ENCODE data around the gene PIP5KL1. TPM values are rescaled to one million over a fixed set of nuclear protein-coding genes. Genes with fewer than 3 reads are reported as not detected.

Gene PIP5KL1
- total RNA-seq, 1 experiment from 2014 or later = 7.8 TPM

GRCh38 chr9:127875306-127875966 is 55.1 kb downstream of the PIP5KL1 start:
- H3K27me3 ChIP-seq (ENCODE audit: control insufficient read depth, insufficient read depth, low read length) = no peaks in the 10 kb centered on the region
- no peaks in the 10 kb centered on the region for H3K36me3 ChIP-seq (ENCODE audit: control insufficient read depth, insufficient read depth, low read length)
- no peak overlapping the region for H3K4me3 ChIP-seq (ENCODE audit: low read depth in 2 of 2, low read length in 2 of 2)
- POLR2A ChIA-PET = no interaction called here
- CTCF ChIA-PET = no interaction called here
- in situ Hi-C loops (cut with HindIII; ENCODE audit: low pct_unique_long_range_greater_than_20kb, low sequenced_read_pairs) = no loop called here
- no TSS peak for BruUV-seq (replicated peaks)
- no peak for DNase-seq (ENCODE audit: low read depth, low spot score)
- no peak overlapping the region for H3K27ac ChIP-seq (ENCODE audit: low read length)
- peaks cover 30% of the 10 kb centered on the region; the same call in 1 of the 2 replicates for H3K4me1 ChIP-seq (ENCODE audit: control insufficient read depth, insufficient read depth, low read length)
- TF ChIP-seq REST (IDR thresholded peaks at IDR 0.05; ENCODE audit: insufficient read depth in 1 of 2, low read depth in 2 of 2, low read length in 1 of 2) = no peak
- no peak for TF ChIP-seq SIN3A (IDR thresholded peaks at IDR 0.05; ENCODE audit: borderline replicate concordance, insufficient read depth, low read depth, low read length)
- TF ChIP-seq POLR2AphosphoS5 (IDR thresholded peaks at IDR 0.05; ENCODE audit: low read depth, low read length) = no peak
- TF ChIP-seq CTCF (IDR thresholded peaks at IDR 0.05) = no peak
- no peak for TF ChIP-seq TCF7L2 (IDR thresholded peaks at IDR 0.05; ENCODE audit: low read depth, low read length)
- H3K9me3 ChIP-seq (ENCODE audit: control insufficient read depth, insufficient read depth, low read depth, low read length) = no peaks in the 10 kb centered on the region
- intact Hi-C loops (cut with micrococcal nuclease; ENCODE audit: unreplicated experiment) = loop anchor here (10.0 kb wide), 1 partner anchor 71 kb away; the partner anchor contains the start of gene FPGS
- ATAC-seq = no peak

GRCh38 chr9:127874301-127875221 is 56.0 kb downstream of the PIP5KL1 start:
- ChIA-PET POLR2A (interaction anchor here (0.5 kb wide), 1 partner anchor 64 kb away, joined by 6 read pairs; no protein-coding TSS in a partner anchor), CTCF (interaction anchor here (0.6 kb wide), 1 partner anchor 336 kb away, joined by 4 read pairs; no protein-coding TSS in a partner anchor)
- no peak for TF ChIP-seq CTCF (IDR thresholded peaks at IDR 0.05)
- no peak for TF ChIP-seq TCF7L2 (IDR thresholded peaks at IDR 0.05; ENCODE audit: low read depth, low read length)
- TF ChIP-seq POLR2AphosphoS5 (IDR thresholded peaks at IDR 0.05; ENCODE audit: low read depth, low read length) = no peak
- TF ChIP-seq REST (IDR thresholded peaks at IDR 0.05; ENCODE audit: insufficient read depth in 1 of 2, low read depth in 2 of 2, low read length in 1 of 2) = no peak
- TF ChIP-seq SIN3A (IDR thresholded peaks at IDR 0.05; ENCODE audit: borderline replicate concordance, insufficient read depth, low read depth, low read length) = no peak
- DNase-seq (ENCODE audit: low read depth, low spot score) = no peak
- no TSS peak for BruUV-seq (replicated peaks)
- no peak overlapping the region for H3K4me3 ChIP-seq (ENCODE audit: low read depth in 2 of 2, low read length in 2 of 2)
- H3K36me3 ChIP-seq (ENCODE audit: control insufficient read depth, insufficient read depth, low read length) = no peaks in the 10 kb centered on the region
- peaks cover 30% of the 10 kb centered on the region; the same call in 1 of the 2 replicates for H3K4me1 ChIP-seq (ENCODE audit: control insufficient read depth, insufficient read depth, low read length)
- in situ Hi-C loops (cut with HindIII; ENCODE audit: low pct_unique_long_range_greater_than_20kb, low sequenced_read_pairs) = no loop called here
- intact Hi-C loops (cut with micrococcal nuclease; ENCODE audit: unreplicated experiment) = loop anchor here (10.0 kb wide), 1 partner anchor 70 kb away; the partner anchor contains the start of gene FPGS
- H3K27me3 ChIP-seq (ENCODE audit: control insufficient read depth, insufficient read depth, low read length) = no peaks in the 10 kb centered on the region
- no peak for ATAC-seq
- H3K27ac ChIP-seq (ENCODE audit: low read length) = no peak overlapping the region; the same call in 1 of the 2 replicates
- H3K9me3 ChIP-seq (ENCODE audit: control insufficient read depth, insufficient read depth, low read depth, low read length) = no peaks in the 10 kb centered on the region

All from Panc1 (cell line).